GM19351 (cell line): Measurements from ENCODE around the gene POLR1A.

Source experiments
- ATAC-seq: cut with Tn5 transposase; IDR thresholded peaks from one replicate; pipeline ENCODE4 v1.9.1; 2021; ENCODE audit warnings: mild to moderate bottlenecking, moderate library complexity; ENCODE audit not compliant: unreplicated experiment

POLR1A gene

DNA sequence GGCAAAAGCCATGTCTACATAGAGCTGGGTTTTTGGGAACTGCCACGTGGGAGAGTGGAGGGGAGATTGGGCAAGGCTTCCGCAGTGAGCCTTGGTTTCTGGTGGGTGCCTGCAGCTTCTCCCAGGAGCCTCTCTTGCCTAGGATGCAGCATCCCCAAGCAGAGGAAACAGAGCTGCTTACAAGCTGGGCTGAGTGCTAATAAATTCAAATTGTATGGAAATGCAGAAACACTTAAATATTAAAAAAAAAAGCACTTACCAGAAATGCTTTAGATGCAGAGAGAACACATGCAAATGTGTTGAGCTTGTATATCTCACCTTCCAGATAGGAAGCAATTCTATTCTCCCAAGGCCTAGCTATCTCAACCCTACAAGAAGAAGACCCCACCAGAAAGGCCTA is 120.9 kb downstream of the POLR1A start:
- ATAC-seq = no peak

DNA sequence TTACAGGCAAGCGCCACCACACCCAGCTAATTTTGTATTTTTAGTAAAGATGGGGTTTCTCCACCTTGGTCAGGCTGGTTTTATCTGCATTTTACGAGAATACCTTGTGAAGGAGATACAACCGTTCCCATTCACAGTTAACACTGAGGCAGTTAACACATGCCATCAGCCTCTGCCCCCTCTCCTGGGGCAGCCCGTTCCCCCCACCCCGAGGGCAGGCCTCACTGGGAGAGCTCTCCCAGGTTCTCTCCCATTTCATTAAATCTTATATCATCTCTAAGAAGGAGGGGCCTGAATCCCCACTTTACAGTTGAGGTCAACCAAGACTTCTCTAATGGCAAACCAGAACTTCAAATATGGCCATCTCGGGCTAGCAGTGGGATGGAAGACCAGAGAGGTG is 121.9 kb downstream of the POLR1A start:
- ATAC-seq = no peak

- ATAC-seq = no peak
These were observed 124.0 kb downstream of the POLR1A start for GRCh38 chr2:85981579-85982247.

DNA sequence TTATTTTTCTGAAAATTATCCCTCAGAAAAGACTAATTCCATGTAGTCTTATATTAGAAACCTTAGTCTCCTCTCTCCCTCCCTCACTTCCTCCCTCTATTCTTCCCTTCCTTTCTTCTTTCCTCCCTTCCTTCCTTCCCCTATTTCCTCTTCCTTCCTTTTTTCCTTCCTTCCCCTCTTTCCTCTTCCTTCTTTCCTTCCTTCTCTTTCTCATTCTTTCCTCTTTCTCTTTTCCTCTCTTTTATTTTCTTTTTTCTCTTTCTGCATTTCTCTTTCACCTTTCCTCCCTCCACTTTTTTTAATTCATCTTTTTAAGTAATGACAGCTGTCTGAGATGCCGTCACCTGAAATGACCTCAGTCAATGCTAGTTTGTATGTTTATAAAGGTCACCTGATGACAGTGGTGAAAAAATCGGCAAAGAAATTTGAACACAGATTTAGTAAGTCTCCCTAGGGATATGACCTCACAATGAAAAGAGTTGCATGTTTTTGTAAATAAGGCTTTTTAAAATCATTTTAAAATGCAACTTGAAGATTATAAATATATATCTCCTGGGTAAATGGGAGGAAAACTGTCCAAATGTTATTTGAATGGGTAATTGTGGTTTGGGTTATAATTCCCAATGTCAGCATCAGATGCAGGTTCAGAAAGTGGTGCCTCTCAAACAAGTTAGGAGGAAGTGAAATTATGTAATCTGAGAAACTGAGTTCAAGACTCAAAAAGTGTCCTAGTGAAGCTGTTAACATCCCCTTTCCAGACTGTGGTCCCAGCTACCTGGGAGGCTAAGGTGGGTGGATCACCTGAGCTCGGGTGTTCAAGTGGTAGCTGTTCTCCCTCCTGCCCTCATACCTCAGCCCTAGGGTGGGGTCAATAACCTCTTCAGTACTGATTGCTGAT is 126.6 kb downstream of the POLR1A start:
- no peak for ATAC-seq

- ATAC-seq = no peak
These were observed 129.4 kb downstream of the POLR1A start for GRCh38 chr2:85976106-85976920.

GRCh38 chr2:85975581-85975980 is 130.1 kb downstream of the POLR1A start:
- ATAC-seq = no peak

DNA sequence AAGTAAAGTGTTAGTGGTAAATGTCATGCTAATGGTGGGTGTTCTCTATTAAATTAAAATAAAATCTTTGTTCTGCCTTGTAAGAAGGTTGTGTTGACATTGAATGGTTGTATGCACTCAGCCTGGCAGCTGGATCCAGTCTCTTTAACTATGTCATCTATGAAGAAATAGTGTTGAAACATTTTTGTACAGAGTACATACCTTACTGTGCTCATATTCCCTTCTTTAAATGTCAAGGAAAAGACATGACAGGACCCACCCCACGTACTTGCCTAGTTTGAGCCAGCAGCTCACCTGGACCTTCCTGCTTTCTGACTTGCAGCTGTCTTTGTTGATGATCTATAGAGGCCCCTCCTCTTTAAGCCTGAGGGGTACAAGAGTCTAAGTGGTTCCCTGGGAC is 131.3 kb downstream of the POLR1A start:
- no peak for ATAC-seq

GRCh38 chr2:85972355-85972754 is 133.3 kb downstream of the POLR1A start:
- no peak for ATAC-seq

DNA sequence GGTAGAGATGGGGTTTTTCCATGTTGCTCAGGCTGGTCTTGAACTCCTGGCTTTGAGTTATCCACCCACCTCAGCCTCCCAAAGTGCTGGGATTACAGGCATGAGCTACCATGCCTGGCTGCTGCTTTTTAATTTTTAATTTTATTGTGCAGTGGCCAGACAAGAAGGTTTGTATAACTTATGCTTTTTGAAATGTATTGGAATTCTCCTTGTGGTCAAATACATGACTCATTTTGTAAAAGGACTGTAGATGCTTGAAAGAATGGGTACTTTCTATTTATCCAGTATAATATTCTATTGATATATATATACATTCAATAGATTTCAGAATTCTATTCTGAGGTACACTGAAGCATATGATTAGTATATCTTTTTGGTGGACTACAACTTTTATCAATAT is 134.3 kb downstream of the POLR1A start:
- no peak for ATAC-seq
